HCT116 (cell line): ENCODE data around the gene ARHGAP45. TPM values are rescaled to one million over a fixed set of nuclear protein-coding genes. Genes with fewer than 3 reads are reported as not detected.

Source experiments
- ATAC-seq: fragments of 200-7000 bp; cut with Tn5 transposase; 2 replicates; pipeline ENCODE4 v1.9.1; 2020; ENCODE audit warnings: mild to moderate bottlenecking, moderate library complexity
- BruUV-seq: library from RNA; stranded (reverse); fragments of 400-500 nt; replicated peaks from 2 replicates; lab custom pipeline; 2021; lab: Mats Ljungman, UMichigan
- CTCF ChIA-PET: fragments of 300-600 bp; sonication (Branson Sonifier 250); formaldehyde crosslinking; loops from one replicate; lab custom pipeline; 2021; ENCODE audit warnings: antibody characterized with exemption; lab: Charles Lee
- POLR2A ChIA-PET: fragments of 300-600, 350-600 bp; sonication (Branson Sonifier 250); formaldehyde crosslinking; loops from one replicate; lab custom pipeline; 2021; ENCODE audit warnings: antibody characterized with exemption; lab: Charles Lee
- RAD21 ChIA-PET, 2 experiments: fragments of 300-600 bp; sonication (Branson Sonifier 250); formaldehyde crosslinking; loops; one replicate each; lab custom pipeline; 2023; ENCODE audit warnings: low total read pairs in 2 of 2; ENCODE audit not compliant: uncharacterized antibody in 2 of 2, unreplicated experiment in 2 of 2, low non-redundant PET in 1 of 2; lab: Charles Lee
- DNase-seq: peaks from one replicate; pipeline ENCODE4 v3.0.0-alpha.2; 2010; ENCODE audit warnings: low read depth, low spot score
- H2AFZ ChIP-seq: fragments of 200-600 bp; shearing (Covaris generic), sonication (generic); 2 replicates; pipeline ENCODE4 v1.6.1; 2017; ENCODE audit warnings: low read depth, mixed run types, mixed read lengths, antibody characterized with exemption, low read length; ENCODE audit not compliant: poor library complexity, severe bottlenecking
- H3K27ac ChIP-seq: 2 replicates; pipeline ENCODE4 v1.5.1; 2012; ENCODE audit warnings: low read depth, low read length
- H3K27me3 ChIP-seq: fragments of 200-600 bp; sonication (generic); 2 replicates; pipeline ENCODE4 v1.6.1; 2016; ENCODE audit warnings: mixed run types, low read length, mixed read lengths; ENCODE audit not compliant: insufficient read depth
- H3K36me3 ChIP-seq, 2 experiments: fragments of 200-500 bp in 1 of 2; fragments of 200-600 bp in 1 of 2; sonication (Bioruptor generic) in 1 of 2; sonication (generic) in 1 of 2; 2 replicates each; pipeline versions ENCODE4 v1.5.1 to v1.6.1; 2014 to 2016; ENCODE audit warnings: low read length in 2 of 2, inconsistent platforms in 1 of 2, mixed read lengths in 1 of 2, mixed run types in 1 of 2; ENCODE audit not compliant: insufficient read depth in 2 of 2, control insufficient read depth in 1 of 2
- H3K4me1 ChIP-seq, 2 experiments: fragments of 200-600 bp in 1 of 2; sonication (generic) in 1 of 2; 2 replicates each; pipeline versions ENCODE4 v1.5.1 to v1.6.1; 2012 to 2017; ENCODE audit warnings: low read length in 2 of 2, inconsistent platforms in 1 of 2, mild to moderate bottlenecking in 1 of 2, mixed read lengths in 1 of 2, mixed run types in 1 of 2, moderate library complexity in 1 of 2; ENCODE audit not compliant: insufficient read depth in 2 of 2, control insufficient read depth in 1 of 2
- H3K4me2 ChIP-seq: fragments of 200-600 bp; sonication (generic); 2 replicates; pipeline ENCODE4 v1.6.1; 2017; ENCODE audit warnings: mixed run types, low read length, mixed read lengths
- H3K4me3 ChIP-seq, 2 experiments: fragments of 200-600 bp in 1 of 2; sonication (generic) in 1 of 2; replicated peaks in 1 of 2; 2 replicates each; pipeline ENCODE4 v1.5.1; 2011 to 2016; ENCODE audit warnings: low read length in 2 of 2, control low read depth in 1 of 2, low read depth in 1 of 2, mild to moderate bottlenecking in 1 of 2, mixed read lengths in 1 of 2, mixed run types in 1 of 2
- H3K79me2 ChIP-seq: fragments of 200-600 bp; sonication (generic); 2 replicates; pipeline ENCODE4 v1.6.1; 2017; ENCODE audit warnings: mild to moderate bottlenecking, mixed run types, low read length, moderate library complexity, mixed read lengths; ENCODE audit not compliant: insufficient read depth
- H3K9ac ChIP-seq: fragments of 200-600 bp; sonication (generic); 2 replicates; pipeline ENCODE4 v1.6.1; 2016; ENCODE audit warnings: low read length, mixed read lengths
- H3K9me2 ChIP-seq: fragments of 200-600 bp; sonication (generic), shearing (Covaris generic); 2 replicates; pipeline ENCODE4 v1.6.1; 2017; ENCODE audit warnings: mixed run types, mild to moderate bottlenecking, moderate library complexity; ENCODE audit not compliant: insufficient read depth
- H3K9me3 ChIP-seq, 2 experiments: fragments of 200-500 bp in 1 of 2; fragments of 200-600 bp in 1 of 2; sonication (Bioruptor generic) in 1 of 2; sonication (generic) in 1 of 2; 2 replicates each; pipeline ENCODE4 v1.6.1; 2014 to 2017; ENCODE audit warnings: low read length in 2 of 2, mixed read lengths in 2 of 2, inconsistent platforms in 1 of 2, low read depth in 1 of 2, mild to moderate bottlenecking in 1 of 2, mixed run types in 1 of 2, moderate library complexity in 1 of 2; ENCODE audit not compliant: control insufficient read depth in 1 of 2, insufficient read depth in 1 of 2
- H4K20me1 ChIP-seq: fragments of 200-600 bp; sonication (generic), shearing (Covaris generic); 2 replicates; pipeline ENCODE4 v1.6.1; 2017; ENCODE audit warnings: mixed run types, mild to moderate bottlenecking, moderate library complexity; ENCODE audit not compliant: insufficient read depth
- ATF3 ChIP-seq: IDR thresholded peaks from 2 replicates; pipeline ENCODE4 v1.6.1; 2012
- CBX3 ChIP-seq: IDR thresholded peaks from 2 replicates; pipeline ENCODE4 v1.6.1; 2012; ENCODE audit warnings: low read depth
- CEBPB ChIP-seq: IDR thresholded peaks from 2 replicates; pipeline ENCODE4 v1.6.1; 2012; ENCODE audit warnings: low read depth
- EGR1 ChIP-seq: IDR thresholded peaks from 2 replicates; pipeline ENCODE4 v1.6.1; 2012; ENCODE audit warnings: low read depth
- ELF1 ChIP-seq: IDR thresholded peaks from 2 replicates; pipeline ENCODE4 v1.6.1; 2012; ENCODE audit warnings: low read depth, borderline replicate concordance
- EZH2 ChIP-seq: fragments of 200-600 bp; sonication (generic); IDR thresholded peaks from 2 replicates; pipeline ENCODE4 v1.6.1; 2017; ENCODE audit warnings: antibody characterized with exemption, mixed run types
- EZH2phosphoT487 ChIP-seq: fragments of 200-600 bp; IDR thresholded peaks from 2 replicates; pipeline ENCODE4 v1.6.1; 2018; ENCODE audit warnings: antibody characterized with exemption, borderline replicate concordance
- FOSL1 ChIP-seq: IDR thresholded peaks from 2 replicates; pipeline ENCODE4 v1.6.1; 2012; ENCODE audit warnings: low read depth
- JUND ChIP-seq: IDR thresholded peaks from 2 replicates; pipeline ENCODE4 v1.6.1; 2012
- MAX ChIP-seq: IDR thresholded peaks from 2 replicates; pipeline ENCODE4 v1.6.1; 2012
- POLR2A ChIP-seq: IDR thresholded peaks from 2 replicates; pipeline ENCODE4 v1.7.0; 2011; ENCODE audit warnings: borderline replicate concordance; ENCODE audit not compliant: insufficient read depth, insufficient read length; ENCODE audit errors: extremely low read depth
- POLR2AphosphoS5 ChIP-seq: IDR thresholded peaks from 2 replicates; pipeline ENCODE4 v1.6.1; 2011; ENCODE audit warnings: mild to moderate bottlenecking, low read depth, low read length, moderate library complexity
- RAD21 ChIP-seq: IDR thresholded peaks from 2 replicates; pipeline ENCODE4 v1.6.1; 2012; ENCODE audit warnings: low read depth, mild to moderate bottlenecking
- REST ChIP-seq: IDR thresholded peaks from 2 replicates; pipeline ENCODE4 v1.6.1; 2012; ENCODE audit warnings: low read depth
- SIN3A ChIP-seq: IDR thresholded peaks from 2 replicates; pipeline ENCODE4 v1.6.1; 2012; ENCODE audit warnings: low read depth
- SP1 ChIP-seq: IDR thresholded peaks from 2 replicates; pipeline ENCODE4 v1.6.1; 2012; ENCODE audit warnings: low read depth
- SRF ChIP-seq: IDR thresholded peaks from 2 replicates; pipeline ENCODE4 v1.6.1; 2012; ENCODE audit warnings: low read depth
- TCF7L2 ChIP-seq: IDR thresholded peaks from 2 replicates; pipeline ENCODE4 v1.7.0; 2011; ENCODE audit warnings: borderline replicate concordance, inconsistent platforms; ENCODE audit not compliant: insufficient read depth, insufficient read length; ENCODE audit errors: extremely low read depth
- YY1 ChIP-seq: IDR thresholded peaks from 2 replicates; pipeline ENCODE4 v1.6.1; 2011; ENCODE audit warnings: low read length, low read depth, moderate library complexity, mild to moderate bottlenecking; ENCODE audit not compliant: insufficient replicate concordance; ENCODE audit errors: extremely low read depth
- ZBTB33 ChIP-seq: IDR thresholded peaks from 2 replicates; pipeline ENCODE4 v1.6.1; 2011; ENCODE audit warnings: mild to moderate bottlenecking, low read length, moderate library complexity; ENCODE audit not compliant: insufficient replicate concordance; ENCODE audit errors: extremely low read depth
- ZNF274 ChIP-seq: fragments of 200-500 bp; sonication (Bioruptor generic); IDR thresholded peaks from 2 replicates; pipeline ENCODE4 v1.6.1; 2014; ENCODE audit warnings: mild to moderate bottlenecking, low read depth, low read length, inconsistent platforms
- intact Hi-C: fragments of 100-400 bp; cut with micrococcal nuclease; formaldehyde crosslinking; loops from 2 replicates; pipeline ENCODE4 v1.10.0; 2022
- total RNA-seq: library from RNA; stranded (reverse); gene quantifications from one replicate; pipeline ENCODE4 v1.2.1, GENCODE V29; 2021; ENCODE audit not compliant: unreplicated experiment

Gene ARHGAP45
- total RNA-seq, 1 experiment from 2014 or later, result 30.4 TPM

- intact Hi-C loops, result loop anchor here (2.0 kb wide), 1 partner anchor 13 kb away; the partner anchor contains the start of gene CNN2
- H3K4me1 ChIP-seq, result peaks cover 31 to 67% of the 10 kb centered on the region in 2 experiments
- peaks cover 4 to 14% of the 10 kb centered on the region in 2 experiments; a peak in 3 of 4 replicates for H3K36me3 ChIP-seq
- H3K9ac ChIP-seq, result peak within 1 kb of the TSS; percentile 84
- no peaks in the 10 kb centered on the region for H4K20me1 ChIP-seq
- DNase-seq, result peak; percentile 96
- peak within 1 kb of the TSS; percentile 78 for H3K27ac ChIP-seq
- H3K79me2 ChIP-seq, result peaks cover 17% of the 10 kb centered on the region; the same call in 1 of the 2 replicates
- peak within 1 kb of the TSS; percentile 91 for H3K4me3 ChIP-seq
- H3K9me3 ChIP-seq, result no peaks in the 10 kb centered on the region
- CTCF ChIA-PET, result interaction anchor here (0.9 to 1.1 kb wide), 4 partner anchors 12 to 227 kb away, joined by 3 to 7 read pairs (median 4); no protein-coding TSS in a partner anchor
- no peaks in the 10 kb centered on the region for H3K27me3 ChIP-seq
- H2AFZ ChIP-seq, result no peak within 1 kb of the TSS
- BruUV-seq, result TSS peak; percentile 52
- RAD21 ChIA-PET, result interaction anchor here (1.0 to 1.1 kb wide), 2 partner anchors 12 to 15 kb away, joined by 4 read pairs; no protein-coding TSS in a partner anchor
- no peaks in the 10 kb centered on the region for H3K9me2 ChIP-seq
- ATAC-seq, result peak; percentile 78
- POLR2A ChIA-PET, result interaction anchor here (0.7 to 7.8 kb wide), 6 partner anchors 12 to 229 kb away, joined by 3 to 85 read pairs (median 6); partner anchors contain the start of genes CIRBP, CNN2, RNU6-2 and WDR18
- H3K4me2 ChIP-seq, result peak within 1 kb of the TSS; percentile 88
- TF ChIP-seq JUND (no peak), SP1 (peak; percentile 99), POLR2A (no peak), ATF3 (no peak), MAX (peak; percentile 82), POLR2AphosphoS5 (peak; percentile 70), REST (no peak), FOSL1 (no peak), CEBPB (no peak), ZBTB33 (no peak), EZH2phosphoT487 (no peak), ELF1 (no peak), YY1 (no peak), SIN3A (peak; percentile 71; the same call in 1 of the 2 replicates), SRF (no peak), RAD21 (no peak), EZH2 (no peak), EGR1 (no peak), TCF7L2 (peak; percentile 49), ZNF274 (no peak), CBX3 (no peak)
Observed at GRCh38 chr19:1039646-1040475, 27.1 kb upstream of the ARHGAP45 start, which contains the start of gene ABCA7. Gene ABCA7 (plus strand): TSS chr19:1040107. CDS start chr19:1041362, 1,255 bp downstream.
